HG03432 (cell line): Measurements from ENCODE around the gene ZNF649.
A peak's percentile ranks its signal among the peaks of the same experiment; 100 is the strongest.
"Not testable (repeated sequence)": the region's sequence is repeated elsewhere in the genome, so short reads cannot be mapped to it uniquely, and the experiment has no call there.

ENCODE experiments used
- ATAC-seq: cut with Tn5 transposase; IDR thresholded peaks from one replicate; pipeline ENCODE4 v1.9.1; 2021; ENCODE audit warnings: mild to moderate bottlenecking, moderate library complexity; ENCODE audit not compliant: unreplicated experiment

ZNF649 gene

GRCh38 chr19:51904331-51905165 lies at the start of gene ZNF649:
Gene ZNF649 (minus strand): TSS chr19:51905017. CDS start chr19:51900107, 4,910 bp downstream.
- ATAC-seq: peak; percentile 85

- ATAC-seq: no peak
Measured at GRCh38 chr19:51948975-51949374, 44.2 kb upstream of the ZNF649 start.

GRCh38 chr19:51946602-51947001 lies 41.8 kb upstream of the ZNF649 start:
- no peak for ATAC-seq

- ATAC-seq: no peak
Measured at GRCh38 chr19:51944798-51945552, 40.2 kb upstream of the ZNF649 start.

GRCh38 chr19:51938936-51939335 lies 34.1 kb upstream of the ZNF649 start:
- ATAC-seq: no peak

GRCh38 chr19:51931921-51932320 lies 27.1 kb upstream of the ZNF649 start:
- no peak for ATAC-seq

- ATAC-seq: no peak
Measured at GRCh38 chr19:51927859-51928258, 23.0 kb upstream of the ZNF649 start.

- ATAC-seq: peak; percentile 78
Measured at GRCh38 chr19:51926784-51927741, 22.2 kb upstream of the ZNF649 start, which contains the start of gene ZNF613. Gene ZNF613 (plus strand): TSS chr19:51927472. CDS start chr19:51936221, 8,749 bp downstream.

GRCh38 chr19:51926426-51926783 lies 21.6 kb upstream of the ZNF649 start:
- ATAC-seq: no peak

GRCh38 chr19:51921949-51922348 lies 17.1 kb upstream of the ZNF649 start:
- no peak for ATAC-seq

GRCh38 chr19:51919606-51920005 lies 14.8 kb upstream of the ZNF649 start:
- no peak for ATAC-seq

- no peak for ATAC-seq
Measured at GRCh38 chr19:51916167-51916566, 11.3 kb upstream of the ZNF649 start.

- no peak for ATAC-seq
Measured at GRCh38 chr19:51915324-51915867, 10.6 kb upstream of the ZNF649 start.

- not testable (repeated sequence) for ATAC-seq
Measured at GRCh38 chr19:51907981-51908380, 3.2 kb upstream of the ZNF649 start.

GRCh38 chr19:51906108-51906507 lies 1.3 kb upstream of the ZNF649 start:
- not testable (repeated sequence) for ATAC-seq

- ATAC-seq: not testable (repeated sequence)
Measured at GRCh38 chr19:51905639-51906038, 822 bp upstream of the ZNF649 start.

GRCh38 chr19:51905206-51905605 lies 389 bp upstream of the ZNF649 start:
- ATAC-seq: no peak

- no peak for ATAC-seq
Measured at GRCh38 chr19:51903192-51903591, 1.6 kb downstream of the ZNF649 start.

GRCh38 chr19:51901860-51902259 lies 3.0 kb downstream of the ZNF649 start:
- ATAC-seq: no peak

GRCh38 chr19:51891193-51891747 lies 13.5 kb downstream of the ZNF649 start:
- no peak for ATAC-seq
